ENCODE results near the gene BGN.
A peak's percentile ranks its signal among the peaks of the same experiment; 100 is the strongest.

The BGN gene

DNA sequence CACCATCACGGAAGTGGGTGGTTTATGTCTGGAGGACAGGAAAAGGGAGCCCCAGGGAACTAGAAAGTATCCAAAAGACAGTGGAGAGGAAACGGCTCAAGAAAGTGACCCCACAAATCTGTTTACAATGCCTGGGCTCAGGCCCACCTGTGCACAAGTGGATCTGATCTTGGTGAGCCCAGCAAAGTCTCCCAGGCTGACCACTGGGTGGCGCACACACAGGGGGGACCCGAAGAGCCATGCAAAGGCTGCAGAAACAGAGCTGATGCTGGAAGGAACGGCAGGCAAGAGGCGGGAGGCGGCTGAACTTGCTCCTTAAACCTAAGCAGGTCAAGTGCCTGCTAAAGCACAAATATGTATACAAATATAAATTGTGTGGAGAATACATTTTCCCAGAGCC, 34.0 kb upstream of the BGN start:
- DNase-seq (ENCODE audit: low read depth), result no peak
- in situ Hi-C loops (cut with HindIII; ENCODE audit: low sequenced_read_pairs), result no loop called here
- TF ChIP-seq CTCF (IDR thresholded peaks at IDR 0.05; ENCODE audit: low read depth, low read length, missing control alignments), result peak; percentile 71
- no peak overlapping the region for H3K4me3 ChIP-seq (ENCODE audit: low read depth, low read length)

DNA sequence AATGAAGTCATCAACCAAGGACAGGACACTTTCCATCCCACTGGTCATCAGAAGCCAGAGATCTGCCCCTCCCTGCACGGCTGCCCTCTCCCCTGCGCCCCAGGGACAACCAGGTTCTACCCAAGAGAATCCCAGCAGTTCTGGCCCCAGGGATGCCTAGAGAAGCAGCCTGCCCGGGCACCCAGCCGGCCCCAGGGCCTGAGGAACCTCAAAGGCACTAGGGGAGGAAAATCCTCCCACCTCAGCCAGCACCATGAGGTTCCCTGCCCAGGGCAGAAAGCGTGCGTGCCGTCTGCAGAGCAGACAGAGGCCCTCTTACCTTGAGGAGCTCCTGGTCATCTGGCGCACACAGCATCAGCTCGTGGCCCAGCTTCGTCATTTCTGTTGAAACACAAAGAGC, 32.5 kb upstream of the BGN start:
- in situ Hi-C loops (cut with HindIII; ENCODE audit: low sequenced_read_pairs), result no loop called here

GRCh38 chrX:153463031-153463430, 31.7 kb upstream of the BGN start:
- TF ChIP-seq CTCF (IDR thresholded peaks at IDR 0.05; ENCODE audit: low read depth, low read length, missing control alignments), result no peak
- in situ Hi-C loops (cut with HindIII; ENCODE audit: low sequenced_read_pairs), result no loop called here
- DNase-seq (ENCODE audit: low read depth), result no peak
- H3K4me3 ChIP-seq (ENCODE audit: low read depth, low read length), result no peak overlapping the region

More for the DNA sequence above, 32.5 kb upstream of the BGN start:
- no peak for TF ChIP-seq CTCF (IDR thresholded peaks at IDR 0.05; ENCODE audit: low read depth, low read length, missing control alignments)
- no peak overlapping the region for H3K4me3 ChIP-seq (ENCODE audit: low read depth, low read length)
- DNase-seq (ENCODE audit: low read depth), result no peak

DNA sequence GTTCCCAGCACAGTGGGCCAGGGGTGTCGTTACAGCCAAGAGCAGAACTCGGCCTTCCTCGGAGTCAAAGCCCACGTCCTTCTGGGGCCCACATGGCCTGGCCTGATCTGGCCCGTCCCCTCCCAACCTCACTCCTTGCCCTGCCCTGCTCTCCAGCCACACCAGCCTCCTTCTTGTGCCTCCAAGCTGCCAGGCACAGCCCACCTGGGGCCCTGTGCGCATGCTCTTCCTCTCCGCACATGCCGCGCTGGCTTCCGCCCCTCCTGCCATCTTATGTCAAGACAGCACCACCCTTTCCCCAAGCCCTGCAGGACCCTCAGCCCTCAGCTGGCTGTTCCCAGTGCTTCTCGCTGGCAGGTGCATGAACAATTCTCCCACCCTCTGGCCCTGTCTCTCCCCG, 31.2 kb upstream of the BGN start:
- in situ Hi-C loops (cut with HindIII; ENCODE audit: low sequenced_read_pairs), result no loop called here
- TF ChIP-seq CTCF (IDR thresholded peaks at IDR 0.05; ENCODE audit: low read depth, low read length, missing control alignments), result no peak
- no peak overlapping the region for H3K4me3 ChIP-seq (ENCODE audit: low read depth, low read length)
- no peak for DNase-seq (ENCODE audit: low read depth)

DNA sequence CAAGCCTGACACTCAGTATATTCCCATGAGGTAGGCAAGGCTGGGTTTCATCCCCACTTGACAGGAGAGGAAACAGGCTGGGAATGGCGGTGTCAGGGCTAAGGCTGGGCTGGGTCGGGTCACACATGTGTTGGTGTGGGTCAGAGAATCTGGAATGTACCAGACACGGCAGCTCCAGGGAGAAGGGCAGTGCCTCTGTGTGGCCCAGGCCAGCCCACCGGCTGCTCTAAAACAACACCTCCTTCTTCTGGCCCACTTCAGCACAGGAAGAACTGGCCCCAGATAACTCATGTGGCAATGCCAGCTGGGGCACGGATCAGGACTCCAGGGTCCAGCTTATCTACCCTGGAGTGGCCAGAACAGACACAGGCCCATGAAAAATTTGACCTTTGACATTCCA, 30.7 kb upstream of the BGN start:
- H3K4me3 ChIP-seq (ENCODE audit: low read depth, low read length), result no peak overlapping the region
- no peak for DNase-seq (ENCODE audit: low read depth)
- TF ChIP-seq CTCF (IDR thresholded peaks at IDR 0.05; ENCODE audit: low read depth, low read length, missing control alignments), result no peak
- in situ Hi-C loops (cut with HindIII; ENCODE audit: low sequenced_read_pairs), result no loop called here

GRCh38 chrX:153465691-153466380, 28.9 kb upstream of the BGN start:
- no peak for DNase-seq (ENCODE audit: low read depth)
- in situ Hi-C loops (cut with HindIII; ENCODE audit: low sequenced_read_pairs), result no loop called here
- TF ChIP-seq CTCF (IDR thresholded peaks at IDR 0.05; ENCODE audit: low read depth, low read length, missing control alignments), result no peak
- no peak overlapping the region for H3K4me3 ChIP-seq (ENCODE audit: low read depth, low read length)

Measured in astrocyte of the cerebellum (primary cell).